Left ventricle myocardium inferior (tissue), 1 donor: ENCODE results near the gene SCARF2. TPM values are rescaled to one million over a fixed set of nuclear protein-coding genes. Genes with fewer than 3 reads are reported as not detected.

Experiments
- DNase-seq: peaks from one replicate; pipeline ENCODE4 v3.0.0-alpha.2; 2020
- H3K27ac ChIP-seq: fragments of 200-600 bp; replicated peaks from 2 replicates; pipeline ENCODE4 v1.8.0; 2021
- H3K27me3 ChIP-seq: fragments of 200-600 bp; 2 replicates; pipeline ENCODE4 v1.8.0; 2021; ENCODE audit warnings: low read depth
- H3K36me3 ChIP-seq: fragments of 200-600 bp; 2 replicates; pipeline ENCODE4 v1.8.0; 2021
- H3K4me1 ChIP-seq: fragments of 200-600 bp; 2 replicates; pipeline ENCODE4 v1.8.0; 2021
- H3K4me3 ChIP-seq: fragments of 200-600 bp; 2 replicates; pipeline ENCODE4 v1.8.0; 2021; ENCODE audit warnings: mild to moderate bottlenecking, moderate library complexity
- H3K9me3 ChIP-seq: fragments of 200-600 bp; replicated peaks from 2 replicates; pipeline ENCODE4 v1.8.0; 2021
- intact Hi-C: fragments of 100-400 bp; cut with micrococcal nuclease; formaldehyde crosslinking; loops from one replicate; pipeline ENCODE4 v1.11.0; 2022
- total RNA-seq: library from RNA; stranded (reverse); fragmentation: NEBNext Ultra II Directional; extraction: Animal tissue kit (Norgen Biotek cat#: 25700); gene quantifications from one replicate; pipeline ENCODE4 v1.2.1, GENCODE V29; 2021
- TF ChIP-seq, protein P1 (sequence below): fragments of 200-600 bp; IDR thresholded peaks from 2 replicates; pipeline ENCODE4 v1.8.0; 2021; ENCODE audit warnings: antibody characterized with exemption, mild to moderate bottlenecking, borderline replicate concordance
- donor health status: DM: no; HTN: yes; CAD: no; lungs with severe emphysema.

Gene SCARF2
- total RNA-seq, 1 donor from 2014 or later = 3.1 TPM

DNA sequence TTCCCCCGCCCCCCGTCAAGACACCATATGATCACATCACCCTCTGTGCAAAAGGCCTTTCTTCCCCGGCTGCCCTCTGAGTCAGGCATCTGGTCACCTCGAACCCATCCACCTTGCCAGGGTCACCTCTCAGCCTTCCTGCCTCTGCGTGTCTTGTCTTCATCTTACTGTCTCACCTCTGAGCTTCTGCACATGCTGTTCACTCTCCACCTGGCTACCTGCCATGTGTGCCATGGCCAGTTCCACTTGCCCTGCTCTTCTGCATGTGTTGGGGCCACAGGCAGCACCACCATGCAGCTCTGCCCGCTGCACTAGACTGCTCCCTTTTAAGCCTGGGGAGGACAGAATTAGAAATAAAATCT, 33.9 kb downstream of the SCARF2 start:
- Histone ChIP-seq H3K4me3 (no peak overlapping the region), H3K9me3 (no peaks in the 10 kb centered on the region), H3K4me1 (no peaks in the 10 kb centered on the region), H3K27me3 (no peaks in the 10 kb centered on the region), H3K36me3 (peaks cover 38% of the 10 kb centered on the region), H3K27ac (no peak overlapping the region)
- intact Hi-C loops = no loop called here
- DNase-seq = no peak
- TF ChIP-seq, protein P1, sequence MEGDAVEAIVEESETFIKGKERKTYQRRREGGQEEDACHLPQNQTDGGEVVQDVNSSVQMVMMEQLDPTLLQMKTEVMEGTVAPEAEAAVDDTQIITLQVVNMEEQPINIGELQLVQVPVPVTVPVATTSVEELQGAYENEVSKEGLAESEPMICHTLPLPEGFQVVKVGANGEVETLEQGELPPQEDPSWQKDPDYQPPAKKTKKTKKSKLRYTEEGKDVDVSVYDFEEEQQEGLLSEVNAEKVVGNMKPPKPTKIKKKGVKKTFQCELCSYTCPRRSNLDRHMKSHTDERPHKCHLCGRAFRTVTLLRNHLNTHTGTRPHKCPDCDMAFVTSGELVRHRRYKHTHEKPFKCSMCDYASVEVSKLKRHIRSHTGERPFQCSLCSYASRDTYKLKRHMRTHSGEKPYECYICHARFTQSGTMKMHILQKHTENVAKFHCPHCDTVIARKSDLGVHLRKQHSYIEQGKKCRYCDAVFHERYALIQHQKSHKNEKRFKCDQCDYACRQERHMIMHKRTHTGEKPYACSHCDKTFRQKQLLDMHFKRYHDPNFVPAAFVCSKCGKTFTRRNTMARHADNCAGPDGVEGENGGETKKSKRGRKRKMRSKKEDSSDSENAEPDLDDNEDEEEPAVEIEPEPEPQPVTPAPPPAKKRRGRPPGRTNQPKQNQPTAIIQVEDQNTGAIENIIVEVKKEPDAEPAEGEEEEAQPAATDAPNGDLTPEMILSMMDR = no peak

DNA sequence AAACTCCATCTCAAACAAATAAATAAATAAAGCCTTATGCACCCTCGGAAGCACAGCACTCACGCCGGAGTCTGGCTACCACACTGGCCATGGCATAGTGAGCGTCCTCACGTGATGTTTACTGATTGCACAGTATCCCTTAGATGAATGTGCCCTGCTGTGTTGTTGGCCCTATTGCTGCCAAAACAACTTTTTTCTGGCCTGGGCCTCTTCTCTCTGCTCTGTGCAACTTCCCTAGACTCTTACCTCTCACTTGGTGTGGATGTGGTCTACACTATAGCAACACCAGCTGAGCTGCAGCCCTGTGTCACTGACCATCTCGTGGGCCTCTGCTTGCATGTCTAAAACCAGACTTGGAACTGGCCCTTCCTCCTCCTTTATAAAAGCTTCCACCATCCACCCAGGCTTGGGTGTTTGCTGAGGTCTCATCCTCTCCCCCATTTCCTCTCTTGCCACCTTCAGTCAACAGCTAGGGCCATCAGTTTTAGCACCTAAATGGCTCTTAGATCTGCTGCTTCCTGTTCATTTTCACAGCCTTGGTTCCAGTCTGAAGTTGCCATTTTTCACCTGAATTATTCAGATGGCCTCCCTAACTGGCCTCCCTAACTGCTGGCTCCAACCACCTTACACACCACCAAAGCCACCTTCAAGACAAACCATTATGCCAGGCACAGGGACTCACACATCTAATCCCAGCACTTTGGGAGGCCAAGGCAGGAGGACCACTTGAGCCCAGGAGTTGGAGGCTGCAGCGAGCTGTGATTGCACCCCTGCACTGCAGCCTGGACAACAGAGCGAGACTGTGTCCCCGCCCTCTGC, 34.5 kb downstream of the SCARF2 start:
- no peak overlapping the region for H3K4me3 ChIP-seq
- no peaks in the 10 kb centered on the region for H3K27me3 ChIP-seq
- H3K4me1 ChIP-seq = no peaks in the 10 kb centered on the region
- DNase-seq = no peak
- no peak overlapping the region for H3K27ac ChIP-seq
- H3K9me3 ChIP-seq = no peaks in the 10 kb centered on the region
- TF ChIP-seq, protein P1 = no peak
- intact Hi-C loops = no loop called here
- peaks cover 38% of the 10 kb centered on the region for H3K36me3 ChIP-seq

DNA sequence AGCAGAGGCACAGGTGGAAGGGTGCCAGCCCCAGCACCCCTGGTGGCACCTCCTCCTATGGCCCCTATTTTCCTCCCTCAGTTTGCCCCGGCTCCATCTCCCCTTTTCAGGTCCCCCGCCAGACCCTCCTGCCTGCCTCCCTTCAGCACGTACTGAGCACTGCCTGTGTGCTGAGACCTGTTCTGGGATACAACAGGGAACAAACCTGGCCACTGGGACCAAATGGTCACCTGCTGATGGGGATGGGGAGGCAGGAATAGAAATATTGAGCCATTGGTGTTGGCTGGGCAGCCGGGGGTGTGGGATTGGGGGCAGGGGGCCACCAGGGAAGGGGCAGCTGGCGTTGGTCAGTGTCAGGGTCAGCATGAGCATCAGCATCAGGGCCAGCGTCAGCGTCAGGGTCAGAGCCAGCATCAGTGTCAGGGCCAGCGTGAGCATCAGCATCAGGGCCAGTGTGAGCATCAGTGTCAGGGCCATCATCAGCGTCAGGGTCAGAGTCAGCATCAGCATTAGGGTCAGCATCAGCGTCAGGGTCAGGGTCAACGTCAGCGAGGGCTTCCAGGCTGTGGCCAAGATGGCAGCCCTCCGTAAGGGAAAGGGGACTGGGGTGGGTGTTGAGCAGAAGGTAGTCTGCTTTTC, 36.1 kb downstream of the SCARF2 start:
- Histone ChIP-seq H3K4me1 (peaks cover 5% of the 10 kb centered on the region), H3K36me3 (peaks cover 25% of the 10 kb centered on the region), H3K9me3 (no peaks in the 10 kb centered on the region), H3K27ac (no peak overlapping the region), H3K27me3 (no peaks in the 10 kb centered on the region), H3K4me3 (no peak overlapping the region)
- intact Hi-C loops = no loop called here
- TF ChIP-seq, protein P1 = no peak
- no peak for DNase-seq

DNA sequence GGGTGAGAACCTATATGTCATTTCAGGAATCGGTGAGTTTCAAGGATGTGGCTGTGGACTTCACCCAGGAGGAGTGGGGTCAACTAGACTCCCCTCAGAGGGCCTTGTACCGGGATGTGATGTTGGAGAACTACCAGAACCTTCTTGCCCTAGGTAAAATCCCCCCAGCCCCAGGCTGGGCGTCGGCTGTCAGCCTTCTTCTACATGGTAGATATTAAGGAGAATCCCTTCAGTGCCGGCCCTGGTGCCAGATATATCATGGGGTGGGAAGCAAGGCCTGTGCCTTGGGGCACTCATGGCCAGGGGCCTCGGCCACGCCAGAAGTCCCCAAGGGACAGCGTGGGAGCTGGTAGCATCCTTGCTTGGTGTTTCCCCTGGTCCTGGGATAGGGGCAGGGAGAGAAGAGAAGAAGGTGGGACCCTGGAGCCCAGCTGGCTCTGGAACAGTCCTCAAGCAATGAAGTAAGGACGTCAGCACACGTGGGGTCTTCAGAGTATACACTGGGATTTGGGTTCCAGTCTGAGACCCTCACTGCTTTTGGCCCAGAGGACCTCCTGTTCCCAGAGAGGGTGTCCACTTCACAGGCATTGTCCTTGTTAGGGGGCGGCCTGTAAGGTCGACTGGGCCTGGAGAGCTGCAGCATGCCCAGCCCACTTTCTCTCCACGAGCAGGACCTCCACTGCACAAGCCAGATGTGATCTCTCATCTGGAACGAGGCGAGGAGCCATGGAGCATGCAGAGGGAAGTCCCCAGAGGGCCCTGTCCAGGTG, 36.8 kb downstream of the SCARF2 start:
- Histone ChIP-seq H3K27me3 (no peaks in the 10 kb centered on the region), H3K27ac (no peak overlapping the region), H3K9me3 (no peaks in the 10 kb centered on the region), H3K4me1 (peaks cover 10% of the 10 kb centered on the region), H3K36me3 (peaks cover 18% of the 10 kb centered on the region), H3K4me3 (no peak overlapping the region)
- intact Hi-C loops = no loop called here
- TF ChIP-seq, protein P1 = no peak
- no peak for DNase-seq

DNA sequence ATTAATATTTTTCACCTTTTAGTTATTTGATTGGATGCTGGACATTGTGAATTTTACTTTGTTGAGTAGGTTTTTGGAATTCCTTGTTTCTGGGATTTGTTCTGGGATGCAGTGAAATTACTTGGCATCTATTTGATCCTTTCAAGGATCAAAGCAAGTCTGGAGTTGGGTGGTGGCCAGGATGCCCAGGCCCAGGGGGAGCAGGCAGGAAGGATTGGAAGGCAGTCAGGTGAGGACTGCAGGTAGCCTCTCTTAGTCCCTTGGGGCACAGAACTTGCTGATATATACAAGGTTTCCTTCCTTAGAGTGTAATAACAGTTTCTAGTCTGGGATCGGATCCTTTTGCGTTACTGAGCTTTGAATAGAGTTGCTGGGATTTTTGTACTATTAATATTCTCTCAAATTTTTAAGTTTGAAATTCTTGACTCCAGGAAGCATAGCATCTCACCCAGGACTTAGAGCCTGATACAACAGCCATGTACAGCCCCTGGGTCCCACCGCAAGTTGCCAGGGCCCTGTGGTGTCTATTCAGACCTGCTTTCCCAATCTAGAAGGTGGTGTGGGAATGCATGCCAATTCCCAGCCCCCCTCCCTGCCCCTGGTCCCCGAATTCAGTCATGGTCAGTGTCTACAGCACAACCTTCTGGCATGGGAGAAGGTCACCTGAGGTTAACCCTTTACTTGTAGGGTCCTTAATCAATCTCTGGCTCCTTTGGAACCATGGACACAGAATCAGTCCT, 37.6 kb downstream of the SCARF2 start:
- no peak for DNase-seq
- Histone ChIP-seq H3K27ac (no peak overlapping the region), H3K4me3 (no peak overlapping the region), H3K4me1 (peaks cover 18% of the 10 kb centered on the region), H3K36me3 (peaks cover 10% of the 10 kb centered on the region), H3K9me3 (no peaks in the 10 kb centered on the region), H3K27me3 (no peaks in the 10 kb centered on the region)
- intact Hi-C loops = no loop called here
- TF ChIP-seq, protein P1 = no peak
